ENCODE measurements around the gene EFL1.
"Not testable (repeated sequence)": the region's sequence is repeated elsewhere in the genome, so short reads cannot be mapped to it uniquely, and the experiment has no call there.

DNA sequence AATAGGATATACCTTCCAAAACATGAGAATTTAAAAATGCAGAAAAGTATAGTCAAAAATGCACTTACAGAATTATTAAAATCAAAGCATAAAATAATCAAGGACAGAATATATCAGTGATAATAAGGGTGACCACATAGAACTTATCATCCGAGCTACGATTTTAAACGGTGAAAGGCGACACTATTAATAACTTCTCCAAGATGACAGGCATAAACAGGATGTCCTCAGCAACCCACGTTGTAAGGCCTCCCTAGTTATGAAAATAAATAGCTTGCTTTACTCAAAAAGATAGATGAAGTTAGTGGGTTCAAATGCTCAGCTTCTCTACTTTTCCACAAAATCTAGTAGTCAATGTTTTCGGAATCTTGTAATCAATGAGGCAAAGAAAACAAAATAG is 68.0 kb downstream of the EFL1 start:
- TF ChIP-seq, protein P1, sequence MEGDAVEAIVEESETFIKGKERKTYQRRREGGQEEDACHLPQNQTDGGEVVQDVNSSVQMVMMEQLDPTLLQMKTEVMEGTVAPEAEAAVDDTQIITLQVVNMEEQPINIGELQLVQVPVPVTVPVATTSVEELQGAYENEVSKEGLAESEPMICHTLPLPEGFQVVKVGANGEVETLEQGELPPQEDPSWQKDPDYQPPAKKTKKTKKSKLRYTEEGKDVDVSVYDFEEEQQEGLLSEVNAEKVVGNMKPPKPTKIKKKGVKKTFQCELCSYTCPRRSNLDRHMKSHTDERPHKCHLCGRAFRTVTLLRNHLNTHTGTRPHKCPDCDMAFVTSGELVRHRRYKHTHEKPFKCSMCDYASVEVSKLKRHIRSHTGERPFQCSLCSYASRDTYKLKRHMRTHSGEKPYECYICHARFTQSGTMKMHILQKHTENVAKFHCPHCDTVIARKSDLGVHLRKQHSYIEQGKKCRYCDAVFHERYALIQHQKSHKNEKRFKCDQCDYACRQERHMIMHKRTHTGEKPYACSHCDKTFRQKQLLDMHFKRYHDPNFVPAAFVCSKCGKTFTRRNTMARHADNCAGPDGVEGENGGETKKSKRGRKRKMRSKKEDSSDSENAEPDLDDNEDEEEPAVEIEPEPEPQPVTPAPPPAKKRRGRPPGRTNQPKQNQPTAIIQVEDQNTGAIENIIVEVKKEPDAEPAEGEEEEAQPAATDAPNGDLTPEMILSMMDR (IDR thresholded peaks at IDR 0.05) = not testable (repeated sequence)
- not testable (repeated sequence) for TF ChIP-seq POLR2A (IDR thresholded peaks at IDR 0.05)

Measured in body of pancreas (tissue), 4 donors.